Measurements from ENCODE around the gene DKC1. TPM values are rescaled to one million over a fixed set of nuclear protein-coding genes. Genes with fewer than 3 reads are reported as not detected.

The DKC1 gene
- total and polyA plus RNA-seq, 8 donors, result 5.8 to 113 (median 26.1) TPM

- Histone ChIP-seq H3K4me3 (no peak overlapping the region), H3K4me1 (peaks cover 0 to 7% (median 0%) of the 10 kb centered on the region in 4 donors), H3K9me3 (peaks cover 0 to 7% (median 2%) of the 10 kb centered on the region in 4 donors), H3K27ac (no peak overlapping the region), H3K27me3 (no peaks in the 10 kb centered on the region), H3K36me3 (no peaks in the 10 kb centered on the region)
- intact Hi-C loops (cut with DNase I; ENCODE audit: low total_unique reads), result no loop called here
- WGBS, 5 donors, result 87 to 100% (median 97%) methylated on average over 3 of the region's 3 CpGs
- TF ChIP-seq POLR2A (IDR thresholded peaks at IDR 0.05) (no peak), EP300 (IDR thresholded peaks at IDR 0.05) (no peak), CTCF (IDR thresholded peaks at IDR 0.05) (no peak), POLR2AphosphoS5 (IDR thresholded peaks at IDR 0.05) (no peak)
- DNase-seq, result no peak
These were observed 41.5 kb upstream of the DKC1 start for GRCh38 chrX:154721155-154721554.

DNA sequence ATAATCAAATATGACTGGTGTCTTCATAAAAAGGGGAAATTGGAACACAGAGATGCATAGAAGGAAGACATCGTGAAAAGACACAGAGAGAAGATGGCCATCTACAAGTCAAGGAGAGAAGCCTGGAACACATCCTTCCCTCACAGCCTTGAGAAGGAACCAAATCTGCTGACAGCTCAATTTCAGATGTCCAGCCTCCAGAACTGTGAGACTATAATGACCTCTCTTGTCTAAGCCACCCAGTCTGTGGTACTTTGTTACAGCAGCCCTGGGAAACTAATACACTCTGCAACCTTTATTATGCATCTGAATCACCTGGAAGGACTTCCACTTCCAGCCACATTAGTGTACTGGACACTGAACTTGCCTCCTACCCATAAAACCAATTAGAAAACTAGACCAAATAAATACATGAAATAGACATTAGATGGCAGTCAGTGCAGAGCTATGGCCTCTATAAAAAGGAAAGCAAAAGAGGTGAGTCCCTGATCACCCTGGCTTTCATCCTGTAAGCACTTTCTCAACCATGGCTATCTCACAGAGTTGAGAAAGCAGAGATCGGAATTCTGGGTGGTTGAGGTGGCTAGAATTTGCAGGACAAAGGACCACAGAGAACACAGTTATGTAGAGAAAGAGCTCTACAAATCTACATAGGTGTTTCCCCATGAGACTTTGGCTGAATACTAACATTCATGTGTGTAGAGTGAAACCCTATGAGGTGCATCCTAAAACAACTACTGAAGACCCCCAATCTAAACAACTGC lies 37.5 kb upstream of the DKC1 start:
- no peaks in the 10 kb centered on the region for H3K36me3 ChIP-seq
- H3K27ac ChIP-seq, result peak overlapping the region in 3 of 5 donors; percentile 11 to 51 (median 17)
- TF ChIP-seq EP300 (IDR thresholded peaks at IDR 0.05) (no peak), CTCF (IDR thresholded peaks at IDR 0.05) (no peak), POLR2AphosphoS5 (IDR thresholded peaks at IDR 0.05) (no peak), POLR2A (IDR thresholded peaks at IDR 0.05) (no peak)
- 67 to 80% (median 76%) methylated on average over 2 of the region's 2 CpGs for WGBS, 5 donors
- H3K9me3 ChIP-seq, result peaks cover 0 to 7% (median 2%) of the 10 kb centered on the region in 4 donors
- intact Hi-C loops (cut with DNase I; ENCODE audit: low total_unique reads), result no loop called here
- H3K4me1 ChIP-seq, result peaks cover 12 to 33% (median 24%) of the 10 kb centered on the region in 4 donors
- no peaks in the 10 kb centered on the region for H3K27me3 ChIP-seq
- DNase-seq, result no peak
- no peak overlapping the region for H3K4me3 ChIP-seq

- no peak for DNase-seq
- TF ChIP-seq CTCF (IDR thresholded peaks at IDR 0.05), result no peak
- no peak for TF ChIP-seq EP300 (IDR thresholded peaks at IDR 0.05)
- intact Hi-C loops (cut with DNase I; ENCODE audit: low total_unique reads), result no loop called here
- Histone ChIP-seq H3K9me3 (no peaks in the 10 kb centered on the region), H3K27me3 (no peaks in the 10 kb centered on the region), H3K27ac (peak overlapping the region in 4 of 5 donors; percentile 49 to 86 (median 80)), H3K4me1 (peaks cover 18 to 54% (median 40%) of the 10 kb centered on the region in 4 donors), H3K4me3 (no peak overlapping the region), H3K36me3 (no peaks in the 10 kb centered on the region)
- 82 to 93% (median 90%) methylated on average over 1 of the region's 1 CpG for WGBS, 5 donors
These were observed 35.2 kb upstream of the DKC1 start for GRCh38 chrX:154727418-154727817.

- WGBS, 5 donors, result 33 to 68% (median 59%) methylated on average over 2 to 3 of the region's 3 CpGs
- no peak overlapping the region for H3K4me3 ChIP-seq
- peak overlapping the region in 4 of 5 donors; percentile 49 to 86 (median 80) for H3K27ac ChIP-seq
- intact Hi-C loops (cut with DNase I; ENCODE audit: low total_unique reads), result no loop called here
- TF ChIP-seq CTCF (IDR thresholded peaks at IDR 0.05) (no peak), POLR2A (IDR thresholded peaks at IDR 0.05) (no peak), EP300 (IDR thresholded peaks at IDR 0.05) (no peak), POLR2AphosphoS5 (IDR thresholded peaks at IDR 0.05) (peak in 1 of 3 donors; percentile 12)
- DNase-seq, result peak in 1 of 2 donors; percentile 64
- no peaks in the 10 kb centered on the region for H3K36me3 ChIP-seq
- H3K9me3 ChIP-seq, result no peaks in the 10 kb centered on the region
- peaks cover 18 to 59% (median 43%) of the 10 kb centered on the region in 4 donors for H3K4me1 ChIP-seq
- no peaks in the 10 kb centered on the region for H3K27me3 ChIP-seq
These were observed 34.8 kb upstream of the DKC1 start for GRCh38 chrX:154727871-154728270.
